GM19043 (cell line): ENCODE data around the gene RIT2.
"Not testable (repeated sequence)": the region's sequence is repeated elsewhere in the genome, so short reads cannot be mapped to it uniquely, and the experiment has no call there.

Experiments
- ATAC-seq: cut with Tn5 transposase; IDR thresholded peaks from one replicate; pipeline ENCODE4 v1.9.1; 2021; ENCODE audit warnings: low read depth; ENCODE audit not compliant: unreplicated experiment

Gene RIT2

DNA sequence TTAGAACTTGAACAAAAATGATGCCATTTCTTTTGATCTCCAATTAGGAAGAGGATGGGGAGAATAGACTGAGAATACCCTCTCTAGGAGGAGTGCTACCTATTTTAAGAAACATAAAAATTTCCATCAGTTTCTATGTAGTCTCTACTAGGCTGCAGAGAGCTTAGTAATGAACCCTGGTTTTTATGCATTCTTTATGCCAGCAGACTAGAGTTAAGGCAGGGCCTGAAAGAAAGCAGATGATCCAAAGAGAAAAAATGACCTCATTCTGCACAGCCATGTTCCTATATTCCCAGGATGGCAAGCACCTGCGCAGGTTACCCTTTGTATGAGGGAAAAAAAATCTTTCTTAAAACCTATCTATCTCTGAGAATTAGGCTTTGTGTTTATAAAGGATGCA is 254.9 kb downstream of the RIT2 start:
- ATAC-seq = no peak

DNA sequence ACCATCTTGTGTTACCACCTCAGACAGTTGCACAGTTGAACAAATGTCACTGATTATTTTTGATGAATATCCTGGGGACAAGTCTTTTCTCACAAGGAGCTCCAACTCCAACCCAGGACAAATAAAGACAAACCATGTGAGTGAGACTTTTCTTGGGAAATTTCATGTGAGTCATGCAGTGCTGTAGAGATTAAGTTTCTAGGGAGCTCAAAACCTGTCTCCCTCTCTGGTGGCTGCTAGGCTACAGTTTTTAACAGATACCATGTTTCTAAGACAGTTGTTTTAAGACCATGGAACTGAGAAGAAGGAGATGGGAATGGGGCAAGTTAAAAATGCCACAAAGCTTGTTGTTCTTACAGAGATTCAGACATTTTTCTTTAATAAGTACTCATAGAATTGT is 255.5 kb downstream of the RIT2 start:
- no peak for ATAC-seq

DNA sequence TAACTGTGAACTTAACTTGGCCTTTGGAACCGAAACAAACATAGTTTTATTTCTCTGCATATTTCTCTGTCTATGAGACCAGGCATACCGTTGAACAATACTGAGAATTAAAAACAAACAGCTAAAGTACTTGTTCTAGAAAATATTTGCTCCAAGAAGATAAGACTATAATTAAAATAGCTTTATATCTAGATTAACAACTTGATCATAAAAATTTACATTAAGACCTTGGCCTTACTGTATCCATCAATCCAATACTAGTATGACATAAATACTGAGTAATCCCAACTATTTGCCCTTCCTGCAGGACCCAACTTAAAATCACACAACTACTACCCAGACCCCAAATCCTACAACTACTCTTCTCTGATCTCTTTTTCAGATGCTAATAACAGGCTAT is 260.9 kb downstream of the RIT2 start:
- ATAC-seq = no peak

DNA sequence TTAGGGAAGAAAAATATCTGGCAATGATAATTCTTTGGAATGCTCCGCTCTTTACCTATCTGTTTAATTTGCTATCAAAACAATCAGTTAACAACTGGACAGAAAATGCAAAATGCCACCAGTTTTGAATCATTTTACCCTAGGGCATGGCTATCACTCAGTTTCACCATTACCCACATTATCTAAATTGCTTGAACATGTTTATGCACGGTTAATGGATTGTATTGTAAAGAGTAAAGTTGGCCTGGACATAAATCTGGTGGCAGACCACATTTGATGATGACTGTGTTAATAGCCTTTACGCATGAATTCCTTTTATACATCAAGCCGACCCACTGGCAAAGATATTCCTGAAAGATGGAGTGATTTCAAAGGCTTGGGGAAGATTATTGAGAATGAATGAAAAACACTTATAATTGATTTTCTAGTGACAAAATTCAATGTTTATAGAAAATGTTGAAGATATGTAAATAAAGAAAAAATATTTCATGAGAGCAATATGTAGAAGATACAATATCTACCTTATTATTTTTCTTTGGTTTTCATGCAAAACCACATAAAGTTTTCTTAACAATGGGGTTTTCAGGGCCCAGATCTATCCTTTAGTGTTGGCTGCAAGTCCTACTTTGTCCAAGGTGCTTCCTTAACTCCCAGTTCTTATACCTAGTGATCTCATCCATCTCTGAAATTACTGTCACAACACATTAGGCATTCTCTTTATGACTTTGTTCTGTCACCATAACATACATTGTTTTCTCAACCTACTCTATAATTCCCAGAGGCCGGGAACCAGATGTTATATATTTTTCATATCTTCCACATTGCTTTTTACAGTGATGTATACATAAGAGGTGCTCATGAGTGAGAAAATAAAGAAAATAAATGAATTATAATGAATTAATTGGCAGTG is 265.1 kb downstream of the RIT2 start:
- ATAC-seq = no peak

DNA sequence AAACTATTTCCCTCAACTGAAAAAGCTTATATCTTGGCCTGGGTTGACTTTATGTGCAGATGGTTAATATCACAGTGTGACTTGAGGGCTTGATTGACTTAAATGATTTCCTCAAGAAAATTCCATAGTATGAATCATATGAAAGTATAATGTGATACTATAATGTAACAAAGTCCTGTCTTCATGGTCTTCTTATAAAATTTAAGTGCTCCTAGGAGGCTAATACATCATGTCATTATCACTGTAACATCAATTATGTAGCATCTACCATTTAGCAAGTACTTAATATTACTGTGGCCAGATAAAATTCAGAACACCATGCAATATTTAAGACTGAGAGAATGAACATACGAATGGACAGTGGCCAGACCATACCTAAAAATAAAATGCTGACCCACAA is 276.1 kb downstream of the RIT2 start:
- no peak for ATAC-seq

DNA sequence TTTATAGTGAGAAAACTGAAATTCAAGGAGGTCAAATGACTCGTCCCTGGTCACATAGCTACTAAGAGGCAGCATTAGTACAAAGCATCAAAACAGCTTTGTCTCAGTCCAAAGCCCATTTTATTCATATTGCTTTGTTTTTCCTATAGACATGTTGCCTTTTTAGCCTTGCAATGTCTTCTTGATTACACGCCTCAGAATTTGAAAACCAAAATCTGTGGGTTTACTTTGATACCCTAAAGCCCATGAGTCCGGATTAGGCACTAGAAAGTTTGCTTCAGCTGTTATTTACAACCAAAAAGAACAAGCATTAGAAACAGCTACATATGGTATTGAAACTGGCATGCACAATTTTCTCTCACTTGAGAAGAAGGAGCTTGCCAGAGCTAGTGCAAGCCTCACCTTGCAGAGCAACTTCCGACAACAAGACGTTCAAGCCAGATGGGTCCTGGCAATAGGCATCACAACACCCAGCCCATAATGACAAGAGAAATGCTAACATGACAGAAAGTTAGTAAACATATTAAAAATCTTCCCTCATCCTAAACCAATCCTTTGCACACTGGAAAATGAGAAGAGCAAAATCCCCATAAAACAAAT is 276.8 kb downstream of the RIT2 start:
- no peak for ATAC-seq

DNA sequence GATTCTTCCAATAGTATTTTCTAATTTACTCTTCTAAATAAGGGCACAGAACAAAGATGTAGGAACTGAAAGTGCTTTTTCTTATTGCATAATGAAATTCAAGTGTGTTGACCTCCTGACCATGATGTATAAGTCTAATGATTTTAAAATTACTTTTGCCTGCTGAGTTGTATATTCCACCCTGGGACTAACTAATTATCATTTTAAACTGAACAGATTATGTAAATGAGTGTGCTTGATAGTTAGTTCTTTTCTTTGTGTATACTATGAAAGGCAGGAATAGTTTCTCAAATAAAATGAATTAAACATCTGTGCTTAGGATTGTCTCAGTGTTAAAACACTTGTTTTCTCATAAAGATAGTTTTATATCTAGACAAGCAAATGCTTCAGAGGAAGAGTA is 284.5 kb downstream of the RIT2 start:
- no peak for ATAC-seq

DNA sequence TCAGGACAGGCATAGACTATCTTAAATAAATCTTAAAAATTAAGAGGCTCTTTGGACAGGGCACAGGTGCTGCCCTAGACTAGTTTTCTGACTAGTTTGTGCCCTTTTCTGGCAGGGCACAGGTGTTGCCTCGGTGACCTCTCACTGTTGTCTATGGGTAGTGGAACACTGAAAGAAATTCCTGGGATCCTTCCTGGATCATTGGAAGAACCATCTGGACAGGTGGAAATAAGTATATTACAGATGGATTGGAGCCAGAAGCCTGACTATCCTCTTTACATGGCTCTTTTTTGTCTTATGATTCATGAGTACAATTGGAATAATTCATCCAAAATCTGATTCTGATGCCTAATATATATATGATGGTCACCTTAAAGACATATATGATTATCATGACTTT is 286.6 kb downstream of the RIT2 start:
- ATAC-seq = no peak

DNA sequence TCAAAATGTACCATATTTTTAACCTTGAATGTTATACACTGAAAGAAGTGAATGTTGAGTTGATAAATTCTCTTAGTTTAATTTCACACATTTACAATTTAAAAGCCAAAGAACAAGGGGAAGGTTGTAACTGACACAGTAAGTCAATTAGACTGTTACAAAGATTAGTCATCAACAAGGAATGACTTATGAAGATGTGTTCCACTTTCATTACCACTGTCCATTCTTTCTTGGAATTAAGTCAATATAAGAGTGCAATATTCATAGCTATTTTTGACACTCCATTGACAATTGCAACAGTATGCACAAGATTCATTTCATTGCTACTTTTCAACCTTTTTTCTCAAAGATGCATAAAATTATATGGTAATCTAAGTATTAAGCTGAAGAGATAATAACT is 291.3 kb downstream of the RIT2 start:
- no peak for ATAC-seq

DNA sequence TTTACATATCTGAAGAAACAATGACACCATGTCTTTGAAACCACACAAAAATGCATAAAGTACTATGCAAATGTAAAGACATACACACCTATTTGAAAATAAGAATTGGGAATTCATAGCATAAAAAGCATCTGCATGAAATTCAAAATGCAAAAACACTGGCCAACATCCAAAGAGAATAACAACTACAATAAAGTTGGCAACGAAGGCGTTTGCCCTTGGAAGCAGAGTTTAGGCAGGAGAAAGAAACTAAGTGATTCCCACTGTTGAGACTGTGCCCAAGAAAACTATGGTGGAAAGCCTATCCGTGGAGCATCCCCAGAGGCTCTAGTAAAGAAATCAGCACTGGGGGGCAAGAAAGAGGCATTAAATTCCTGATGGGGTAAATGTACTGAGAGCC is 292.8 kb downstream of the RIT2 start:
- no peak for ATAC-seq

DNA sequence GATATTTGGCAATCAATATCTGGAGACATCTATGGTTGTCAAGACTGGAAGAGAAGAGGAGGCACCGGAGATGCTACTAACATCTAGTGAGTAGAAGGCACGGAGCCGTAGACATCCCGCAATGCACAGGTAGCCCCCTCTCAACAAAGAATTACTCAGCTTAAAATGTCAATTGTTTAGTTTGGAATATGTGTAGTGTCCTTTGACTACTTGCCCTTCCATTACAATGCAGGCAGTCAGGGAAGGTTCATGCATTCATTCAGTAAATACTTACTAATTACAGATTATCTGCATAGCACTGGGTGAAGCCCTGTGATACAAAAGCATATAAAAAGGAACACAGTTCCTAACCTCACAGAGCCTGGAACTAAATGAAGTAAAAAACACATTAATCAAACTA is 294.0 kb downstream of the RIT2 start:
- ATAC-seq = no peak

DNA sequence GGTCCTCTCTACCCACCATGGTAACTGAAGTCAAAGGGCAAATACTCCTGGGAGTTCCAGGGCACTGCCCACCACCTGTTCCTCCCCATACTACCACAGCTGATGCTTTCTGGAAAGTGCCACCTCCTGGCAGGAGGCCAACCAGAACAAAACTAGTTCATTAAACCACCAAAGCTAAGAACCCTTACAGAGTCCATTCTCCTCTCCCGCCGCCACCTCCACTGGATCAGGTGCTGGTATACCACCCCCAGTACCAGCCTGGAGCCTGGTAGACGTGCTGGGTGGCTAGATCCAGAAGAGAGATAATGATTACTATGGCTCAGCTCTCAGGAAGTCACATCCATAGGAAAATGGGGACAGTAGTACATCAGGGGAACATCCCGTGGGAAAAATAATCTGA is 300.9 kb downstream of the RIT2 start:
- ATAC-seq = no peak

DNA sequence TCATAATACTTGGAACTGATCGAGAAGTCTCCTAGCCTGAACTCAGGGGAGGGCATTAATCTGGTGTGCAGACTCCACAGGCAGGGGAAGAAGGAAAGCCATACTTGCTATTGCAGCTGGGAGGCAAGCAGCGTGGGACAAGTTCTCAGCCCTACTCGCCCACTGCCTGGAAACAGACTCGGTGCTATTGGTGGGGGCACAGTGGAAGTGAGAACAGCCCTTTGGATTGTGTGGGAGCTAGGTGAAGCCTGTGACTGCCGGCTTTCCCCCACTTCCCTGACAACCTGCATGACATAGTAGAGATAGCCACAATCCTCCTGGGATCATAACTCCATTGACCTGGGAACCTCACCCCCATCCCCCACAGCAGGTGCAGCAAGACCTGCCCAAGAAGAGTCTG is 301.3 kb downstream of the RIT2 start:
- ATAC-seq = no peak

DNA sequence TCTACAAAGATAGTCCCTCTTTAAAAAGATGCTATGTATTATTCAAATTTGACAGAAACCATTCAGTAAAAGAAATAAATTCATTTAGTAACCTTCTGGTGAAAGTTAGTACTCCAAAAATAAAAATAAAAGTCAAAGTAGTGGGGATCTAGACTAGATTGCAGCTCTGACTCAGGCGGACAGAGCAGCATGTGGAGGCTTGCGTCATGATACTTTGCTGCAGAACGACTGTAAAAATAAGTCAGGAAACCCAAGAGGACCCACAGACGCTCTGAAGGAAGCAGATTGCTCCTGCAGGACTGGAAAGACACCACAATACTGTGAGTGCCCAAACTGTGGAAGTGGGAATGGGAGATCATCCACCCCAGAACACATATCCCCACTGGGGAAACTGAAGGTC is 301.9 kb downstream of the RIT2 start:
- ATAC-seq = no peak

DNA sequence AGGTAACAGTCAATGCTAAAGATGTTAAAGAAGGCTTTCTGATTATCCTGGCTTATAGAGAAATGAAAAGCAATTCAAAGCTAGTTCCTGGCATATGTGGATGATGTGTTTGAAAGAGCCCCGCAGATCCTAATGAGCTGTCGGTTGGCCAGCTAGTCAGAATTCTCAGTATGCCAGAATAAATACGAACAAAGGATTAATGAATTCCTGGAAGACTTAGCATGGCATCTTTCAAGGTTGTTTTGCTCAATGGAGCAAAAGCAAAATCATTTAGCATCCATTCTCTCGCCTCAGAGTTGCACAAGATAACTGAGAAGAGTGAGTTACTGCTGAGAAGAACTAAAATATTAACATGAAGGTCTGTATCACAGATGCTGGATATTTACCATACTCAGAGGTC is 307.6 kb downstream of the RIT2 start:
- no peak for ATAC-seq

DNA sequence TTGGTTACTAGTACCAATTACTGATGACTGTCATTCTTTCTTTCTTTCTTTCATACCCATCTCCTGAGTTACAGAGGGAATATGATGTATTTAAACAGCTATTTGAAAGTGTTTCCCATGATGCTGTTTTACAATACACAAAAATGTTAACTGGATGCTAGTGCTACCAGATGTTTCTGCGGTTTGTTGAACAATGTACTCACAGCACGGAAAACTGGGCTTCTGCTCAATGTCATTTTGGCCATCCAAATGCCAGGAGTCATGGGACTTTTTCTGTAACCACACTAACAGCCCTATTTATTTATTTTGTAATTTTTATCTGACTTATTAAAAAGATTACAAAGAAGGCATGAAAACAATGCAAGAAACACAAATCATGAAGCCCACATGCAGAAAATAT is 313.8 kb downstream of the RIT2 start:
- no peak for ATAC-seq

DNA sequence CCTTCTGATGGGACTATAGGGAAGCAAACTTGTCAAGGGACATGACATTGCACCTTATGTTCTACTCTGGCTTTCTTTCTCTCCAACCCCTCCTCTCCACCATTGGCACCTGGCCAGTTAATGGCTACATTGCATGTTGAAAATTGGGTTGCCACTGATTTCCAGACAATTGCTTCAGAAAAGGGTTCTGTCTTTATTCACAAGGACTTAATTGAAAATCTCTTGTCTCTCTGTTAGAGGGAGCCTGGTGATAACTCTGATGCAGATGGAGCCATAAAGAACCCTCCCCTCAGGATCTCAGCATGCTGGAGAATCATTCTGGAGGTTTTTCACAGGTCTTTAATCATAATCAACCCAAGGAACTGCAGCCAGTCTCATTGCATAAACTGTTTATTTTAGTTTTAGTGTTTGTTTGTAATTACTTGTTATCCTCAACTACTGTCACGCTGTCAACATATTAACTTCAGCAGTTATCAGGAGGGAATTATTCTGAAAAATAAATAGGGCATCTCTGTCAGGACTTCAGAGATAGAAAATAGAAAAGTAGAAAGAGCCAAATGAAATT is 316.8 kb downstream of the RIT2 start:
- no peak for ATAC-seq

DNA sequence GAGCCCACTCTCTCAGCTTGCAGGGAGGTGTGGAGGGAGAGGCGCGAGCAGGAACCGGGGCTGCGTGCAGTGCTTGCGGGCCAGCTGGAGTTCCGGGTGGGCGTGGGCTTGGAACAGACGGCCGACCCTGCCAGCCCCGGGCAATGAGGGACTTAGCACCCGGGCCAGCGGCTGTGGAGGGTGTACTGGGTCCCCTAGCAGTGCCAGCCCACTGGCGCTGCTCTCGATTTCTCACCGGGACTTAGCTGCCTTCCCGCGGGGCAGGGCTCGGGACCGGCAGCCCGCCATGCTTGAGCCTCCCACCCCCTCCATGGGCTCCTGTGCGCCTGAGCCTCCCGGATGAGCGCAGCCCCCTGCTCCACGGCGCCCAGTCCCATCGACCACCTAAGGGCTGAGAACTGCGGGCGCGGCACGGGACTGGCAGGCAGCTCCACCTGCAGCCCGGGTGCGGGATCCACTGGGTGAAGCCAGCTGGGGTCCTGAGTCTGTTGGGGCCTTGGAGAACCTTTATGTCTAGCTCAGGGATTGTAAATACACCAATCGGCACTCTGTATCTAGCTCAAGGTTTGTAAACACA is 320.2 kb downstream of the RIT2 start:
- not testable (repeated sequence) for ATAC-seq

DNA sequence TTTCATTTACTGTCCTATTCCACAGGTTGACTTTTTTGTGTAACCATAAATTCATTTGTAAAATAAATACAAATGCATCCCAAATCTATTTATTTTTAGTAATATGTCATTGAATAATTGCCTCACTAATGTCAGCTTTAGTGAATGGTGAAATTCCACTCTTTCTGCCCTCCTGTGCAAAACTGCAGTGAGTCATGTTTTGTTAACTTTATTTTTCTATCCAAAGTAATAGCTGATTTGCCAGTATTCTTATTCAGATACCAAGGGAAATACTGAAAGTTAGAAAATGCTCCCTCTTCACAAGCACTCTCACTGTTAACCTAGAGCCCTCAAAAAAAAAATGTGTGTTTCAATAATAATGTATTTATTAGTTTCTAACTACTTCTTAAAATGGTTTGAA is 322.8 kb downstream of the RIT2 start:
- ATAC-seq = no peak

DNA sequence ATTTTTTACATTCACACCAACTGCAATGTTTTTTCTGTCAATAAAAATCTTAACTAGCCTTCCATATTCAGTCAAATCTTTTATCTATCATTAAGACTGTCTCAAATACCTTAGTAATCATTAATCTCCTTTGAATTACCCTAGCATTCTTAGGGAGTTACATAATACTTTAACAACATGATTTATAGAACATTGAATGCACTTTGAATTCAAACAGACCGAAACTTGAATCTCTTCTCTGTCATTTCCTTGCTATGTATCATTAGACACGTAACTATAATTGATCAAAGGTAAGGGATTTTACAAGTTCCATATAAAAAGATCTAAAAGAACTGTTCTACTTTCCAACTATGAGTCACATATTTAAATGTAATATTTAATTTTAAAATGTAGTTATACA is 330.9 kb downstream of the RIT2 start:
- ATAC-seq = no peak

DNA sequence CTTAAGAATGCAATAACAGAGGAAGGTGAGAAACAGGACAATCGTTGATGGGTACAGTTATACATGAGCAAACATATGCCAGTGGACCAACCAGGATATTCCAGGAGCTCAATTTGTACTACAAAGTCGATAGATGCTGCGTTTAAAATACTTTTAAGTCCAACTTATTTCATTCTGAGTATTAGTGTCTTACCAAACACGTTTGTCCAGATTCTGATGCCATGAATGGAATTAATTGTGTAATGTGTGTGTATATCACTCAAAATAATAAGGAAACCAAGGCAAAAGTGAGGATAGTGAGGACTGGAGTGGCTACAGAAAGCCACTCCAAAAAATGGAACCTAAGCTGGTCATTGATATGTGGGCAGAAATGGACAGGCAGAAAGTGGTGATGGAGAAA is 332.6 kb downstream of the RIT2 start:
- no peak for ATAC-seq
